CD4-positive, alpha-beta T cell (primary cell): ENCODE results near the gene FGR. TPM values are rescaled to one million over a fixed set of nuclear protein-coding genes. Genes with fewer than 3 reads are reported as not detected.
"Not testable (repeated sequence)": the region's sequence is repeated elsewhere in the genome, so short reads cannot be mapped to it uniquely, and the experiment has no call there.

Experiments
- ATAC-seq: fragments of 200-7000 bp; cut with Tn5 transposase; one replicate; pipeline ENCODE4 v1.10.0; 2022; ENCODE audit warnings: mild to moderate bottlenecking; ENCODE audit not compliant: poor library complexity
- CTCF ChIA-PET: fragments of 350-600 bp; sonication (Branson Sonifier 250); formaldehyde crosslinking; loops from one replicate; lab custom pipeline; 2021; ENCODE audit warnings: antibody characterized with exemption, inconsistent platforms; lab: Charles Lee
- POLR2A ChIA-PET: fragments of 350-600 bp; sonication (Branson Sonifier 250); formaldehyde crosslinking; loops from one replicate; lab custom pipeline; 2021; ENCODE audit warnings: antibody characterized with exemption, inconsistent platforms; lab: Charles Lee
- DNase-seq, 14 experiments: peaks; one replicate each; pipeline ENCODE4 v3.0.0-alpha.2; 2013 to 2020; ENCODE audit warnings: mixed read lengths in 2 of 14
- H3K27ac ChIP-seq, 2 donors: one replicate each; pipeline versions ENCODE4 v1.5.1 to v1.7.0; 2013; ENCODE audit warnings: low read length in 2 of 2, low read depth in 1 of 2, mild to moderate bottlenecking in 1 of 2
- H3K27me3 ChIP-seq, 2 experiments: 1 replicate in 1 of 2; 2 replicates in 1 of 2; pipeline versions ENCODE4 v1.6.1 to v1.7.0; 2013; ENCODE audit warnings: low read length in 2 of 2, control low read depth in 1 of 2, mild to moderate bottlenecking in 1 of 2, moderate library complexity in 1 of 2; ENCODE audit not compliant: insufficient read depth in 2 of 2, control insufficient read depth in 1 of 2
- H3K36me3 ChIP-seq: one replicate; pipeline ENCODE4 v1.6.1; 2013; ENCODE audit warnings: low read length, control low read depth; ENCODE audit not compliant: insufficient read depth
- H3K4me1 ChIP-seq: one replicate; pipeline ENCODE4 v1.6.1; 2013; ENCODE audit warnings: low read length, control low read depth; ENCODE audit not compliant: insufficient read depth
- H3K4me3 ChIP-seq: one replicate; pipeline ENCODE4 v1.5.1; 2013; ENCODE audit warnings: mild to moderate bottlenecking, low read length, moderate library complexity
- H3K9me3 ChIP-seq, 2 experiments: 1 replicate in 1 of 2; 2 replicates in 1 of 2; pipeline versions ENCODE4 v1.6.1 to v1.7.0; 2013; ENCODE audit warnings: low read length in 2 of 2, mild to moderate bottlenecking in 2 of 2, control low read depth in 1 of 2, moderate library complexity in 1 of 2; ENCODE audit not compliant: control insufficient read depth in 1 of 2, insufficient read depth in 1 of 2
- H3K27ac Mint-ChIP-seq: one replicate; pipeline ENCODE4 v1.8.0; 2020; ENCODE audit warnings: mixed read lengths
- H3K27me3 Mint-ChIP-seq: one replicate; pipeline ENCODE4 v1.8.0; 2021; ENCODE audit warnings: mixed read lengths
- H3K36me3 Mint-ChIP-seq: one replicate; pipeline ENCODE4 v1.8.0; 2021; ENCODE audit warnings: low read depth, mixed read lengths
- H3K4me1 Mint-ChIP-seq: one replicate; pipeline ENCODE4 v1.8.0; 2021; ENCODE audit warnings: low read depth, mixed read lengths
- H3K4me3 Mint-ChIP-seq: one replicate; pipeline ENCODE4 v1.8.0; 2020; ENCODE audit warnings: mild to moderate bottlenecking, mixed read lengths
- H3K9me3 Mint-ChIP-seq: one replicate; pipeline ENCODE4 v1.8.0; 2020; ENCODE audit warnings: mixed read lengths
- intact Hi-C, 2 experiments: fragments of 100-400 bp; cut with DNase I in 1 of 2; cut with micrococcal nuclease in 1 of 2; formaldehyde crosslinking; loops; one replicate each; pipeline versions ENCODE4 v1.15.1 to v1.9.0; 2023 to 2025; cut with DNase I, micrococcal nuclease
- total RNA-seq, 174 experiments: library from RNA in 2 of 174; stranded (reverse) in 2 of 174; gene quantifications; one replicate each; pipeline ENCODE4 v1.2.3 and lab custom pipeline; 2021 to 2026
- TF ChIP-seq, protein P1 (sequence below): fragments of 200-600 bp; IDR thresholded peaks from one replicate; pipeline ENCODE4 v1.8.0; 2022; ENCODE audit warnings: antibody characterized with exemption, mild to moderate bottlenecking

The FGR gene
- total RNA-seq, 2 experiments from 2014 or later: 3.0 to 3.2 TPM

DNA sequence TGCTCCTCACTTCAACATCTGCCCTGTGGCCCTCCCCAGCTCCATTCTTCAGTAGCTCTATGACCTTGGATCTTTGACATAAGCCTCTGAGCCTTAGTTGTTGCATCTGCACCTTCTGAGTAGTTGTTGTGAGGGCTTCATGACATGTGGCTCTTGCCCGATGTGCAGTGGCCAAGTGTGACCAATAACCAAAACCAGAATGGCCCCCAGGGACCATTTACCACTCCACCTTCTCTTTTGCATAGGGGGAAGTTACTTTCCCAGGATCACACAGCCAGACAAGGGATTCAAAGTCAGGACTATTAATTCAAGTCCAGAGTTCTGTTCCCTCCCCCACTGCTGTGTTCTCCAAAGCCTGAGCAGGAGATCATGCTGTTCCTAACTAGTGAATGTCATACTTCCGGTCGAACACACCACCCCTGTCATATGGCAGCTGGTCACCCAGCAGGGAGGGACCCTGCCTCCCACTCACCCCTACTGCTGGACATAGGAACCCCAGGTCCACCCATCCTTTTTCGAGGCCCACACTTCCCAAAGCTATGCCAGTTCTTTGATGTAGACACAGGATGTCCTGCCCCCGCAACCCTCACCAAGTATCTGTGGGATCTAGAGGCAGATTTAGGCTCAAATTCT is 4.0 kb downstream of the FGR start:
- Mint-ChIP-seq H3K27me3 (no peaks in the 10 kb centered on the region), H3K27ac (peak overlapping the region; percentile 50), H3K9me3 (no peaks in the 10 kb centered on the region), H3K36me3 (no peaks in the 10 kb centered on the region), H3K4me1 (peaks cover 70% of the 10 kb centered on the region), H3K4me3 (peak overlapping the region; percentile 52)
- H3K27ac ChIP-seq: no peak overlapping the region
- CTCF ChIA-PET: interaction anchor here (0.7 to 1.6 kb wide), 3 partner anchors 13 to 32 kb away, joined by 3 to 6 read pairs (median 3); no protein-coding TSS in a partner anchor
- no peaks in the 10 kb centered on the region for H3K9me3 ChIP-seq
- peaks cover 73% of the 10 kb centered on the region for H3K4me1 ChIP-seq
- no peaks in the 10 kb centered on the region for H3K27me3 ChIP-seq
- peak in 1 of 14 experiments; percentile 61 for DNase-seq
- POLR2A ChIA-PET: interaction anchor here (1.2 to 1.8 kb wide), 2 partner anchors 28 to 32 kb away, joined by 6 to 7 read pairs; no protein-coding TSS in a partner anchor
- intact Hi-C loops: no loop called here
- TF ChIP-seq, protein P1, sequence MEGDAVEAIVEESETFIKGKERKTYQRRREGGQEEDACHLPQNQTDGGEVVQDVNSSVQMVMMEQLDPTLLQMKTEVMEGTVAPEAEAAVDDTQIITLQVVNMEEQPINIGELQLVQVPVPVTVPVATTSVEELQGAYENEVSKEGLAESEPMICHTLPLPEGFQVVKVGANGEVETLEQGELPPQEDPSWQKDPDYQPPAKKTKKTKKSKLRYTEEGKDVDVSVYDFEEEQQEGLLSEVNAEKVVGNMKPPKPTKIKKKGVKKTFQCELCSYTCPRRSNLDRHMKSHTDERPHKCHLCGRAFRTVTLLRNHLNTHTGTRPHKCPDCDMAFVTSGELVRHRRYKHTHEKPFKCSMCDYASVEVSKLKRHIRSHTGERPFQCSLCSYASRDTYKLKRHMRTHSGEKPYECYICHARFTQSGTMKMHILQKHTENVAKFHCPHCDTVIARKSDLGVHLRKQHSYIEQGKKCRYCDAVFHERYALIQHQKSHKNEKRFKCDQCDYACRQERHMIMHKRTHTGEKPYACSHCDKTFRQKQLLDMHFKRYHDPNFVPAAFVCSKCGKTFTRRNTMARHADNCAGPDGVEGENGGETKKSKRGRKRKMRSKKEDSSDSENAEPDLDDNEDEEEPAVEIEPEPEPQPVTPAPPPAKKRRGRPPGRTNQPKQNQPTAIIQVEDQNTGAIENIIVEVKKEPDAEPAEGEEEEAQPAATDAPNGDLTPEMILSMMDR: no peak
- no peak overlapping the region for H3K4me3 ChIP-seq
- ATAC-seq: no peak
- no peaks in the 10 kb centered on the region for H3K36me3 ChIP-seq

DNA sequence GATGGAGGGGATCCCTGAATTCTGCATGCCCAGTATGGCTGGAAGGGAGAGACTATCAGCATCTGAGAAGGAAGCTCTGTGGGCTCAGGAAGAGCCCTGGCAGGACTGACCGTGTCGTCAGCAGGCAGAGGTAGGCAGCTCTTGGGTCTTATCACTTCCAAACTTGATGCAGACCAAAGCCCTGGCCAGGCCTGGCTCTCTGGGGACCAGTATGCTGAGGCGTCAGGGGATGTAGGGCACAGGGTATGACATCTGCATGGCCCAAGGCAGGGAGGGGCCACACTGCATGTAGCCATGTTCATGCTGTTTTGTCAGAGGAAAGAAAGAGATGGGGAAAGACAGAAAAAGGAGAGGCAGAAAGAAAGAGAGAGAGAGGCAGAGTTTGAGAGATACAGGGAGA is 6.3 kb downstream of the FGR start:
- TF ChIP-seq, protein P1: no peak
- Histone ChIP-seq H3K4me3 (no peak overlapping the region), H3K27ac (no peak overlapping the region), H3K9me3 (no peaks in the 10 kb centered on the region), H3K36me3 (no peaks in the 10 kb centered on the region), H3K4me1 (peaks cover 74% of the 10 kb centered on the region), H3K27me3 (no peaks in the 10 kb centered on the region)
- H3K4me3 Mint-ChIP-seq: no peak overlapping the region
- DNase-seq (no peak), ATAC-seq (no peak)
- H3K36me3 Mint-ChIP-seq: no peaks in the 10 kb centered on the region
- intact Hi-C loops: no loop called here
- no peaks in the 10 kb centered on the region for H3K27me3 Mint-ChIP-seq
- CTCF ChIA-PET: interaction anchor here (0.8 to 1.4 kb wide), 2 partner anchors 60 to 230 kb away, joined by 3 read pairs; no protein-coding TSS in a partner anchor
- no peaks in the 10 kb centered on the region for H3K9me3 Mint-ChIP-seq
- POLR2A ChIA-PET: interaction anchor here (0.6 kb wide), 2 partner anchors 19 to 42 kb away, joined by 3 read pairs; no protein-coding TSS in a partner anchor
- H3K4me1 Mint-ChIP-seq: peaks cover 57% of the 10 kb centered on the region
- peak overlapping the region; percentile 31 for H3K27ac Mint-ChIP-seq

DNA sequence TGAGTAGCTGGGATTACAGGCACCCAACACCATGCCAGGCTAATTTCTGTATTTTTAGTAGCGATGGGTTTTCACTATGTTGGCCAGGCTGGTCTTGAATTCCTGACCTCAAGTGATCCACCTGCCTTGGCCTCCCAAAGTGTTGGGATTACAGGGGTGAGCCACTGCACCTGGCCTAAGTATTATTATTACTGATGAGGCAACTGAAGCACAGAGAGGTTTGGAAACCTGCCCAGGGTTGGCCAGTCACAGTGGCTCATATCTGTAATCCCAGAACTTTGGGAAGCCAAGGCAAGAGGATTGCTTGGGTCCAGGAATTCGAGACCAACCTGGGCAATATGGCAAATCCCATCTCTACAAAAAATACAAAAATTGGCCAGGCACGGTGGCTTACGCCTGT is 7.3 kb downstream of the FGR start:
- H3K9me3 Mint-ChIP-seq, H3K9me3 ChIP-seq, H3K4me3 ChIP-seq, POLR2A ChIA-PET, H3K27me3 ChIP-seq, H3K36me3 Mint-ChIP-seq, H3K36me3 ChIP-seq, H3K4me3 Mint-ChIP-seq, H3K27me3 Mint-ChIP-seq, intact Hi-C loops, H3K27ac Mint-ChIP-seq, ATAC-seq, DNase-seq, H3K27ac ChIP-seq: not testable (repeated sequence)
- CTCF ChIA-PET: interaction anchor here (0.6 to 0.8 kb wide), 2 partner anchors 19 to 229 kb away, joined by 3 read pairs; no protein-coding TSS in a partner anchor
- H3K4me1 Mint-ChIP-seq: peaks cover 55% of the 10 kb centered on the region
- peaks cover 74% of the 10 kb centered on the region for H3K4me1 ChIP-seq
